HL-60/S4 treated with retinoic acid at 250 ng/mL for 4 days and 3 days (cell line): ENCODE data around the gene BTNL9.
"Not testable (repeated sequence)": the region's sequence is repeated elsewhere in the genome, so short reads cannot be mapped to it uniquely, and the experiment has no call there.

Source experiments
- in situ Hi-C: fragments of 300-500 bp; cut with MboI; formaldehyde crosslinking; loops from 2 replicates; pipeline ENCODE4 v1.7.0; 2022; ENCODE audit warnings: low sequenced_read_pairs

Gene BTNL9

DNA sequence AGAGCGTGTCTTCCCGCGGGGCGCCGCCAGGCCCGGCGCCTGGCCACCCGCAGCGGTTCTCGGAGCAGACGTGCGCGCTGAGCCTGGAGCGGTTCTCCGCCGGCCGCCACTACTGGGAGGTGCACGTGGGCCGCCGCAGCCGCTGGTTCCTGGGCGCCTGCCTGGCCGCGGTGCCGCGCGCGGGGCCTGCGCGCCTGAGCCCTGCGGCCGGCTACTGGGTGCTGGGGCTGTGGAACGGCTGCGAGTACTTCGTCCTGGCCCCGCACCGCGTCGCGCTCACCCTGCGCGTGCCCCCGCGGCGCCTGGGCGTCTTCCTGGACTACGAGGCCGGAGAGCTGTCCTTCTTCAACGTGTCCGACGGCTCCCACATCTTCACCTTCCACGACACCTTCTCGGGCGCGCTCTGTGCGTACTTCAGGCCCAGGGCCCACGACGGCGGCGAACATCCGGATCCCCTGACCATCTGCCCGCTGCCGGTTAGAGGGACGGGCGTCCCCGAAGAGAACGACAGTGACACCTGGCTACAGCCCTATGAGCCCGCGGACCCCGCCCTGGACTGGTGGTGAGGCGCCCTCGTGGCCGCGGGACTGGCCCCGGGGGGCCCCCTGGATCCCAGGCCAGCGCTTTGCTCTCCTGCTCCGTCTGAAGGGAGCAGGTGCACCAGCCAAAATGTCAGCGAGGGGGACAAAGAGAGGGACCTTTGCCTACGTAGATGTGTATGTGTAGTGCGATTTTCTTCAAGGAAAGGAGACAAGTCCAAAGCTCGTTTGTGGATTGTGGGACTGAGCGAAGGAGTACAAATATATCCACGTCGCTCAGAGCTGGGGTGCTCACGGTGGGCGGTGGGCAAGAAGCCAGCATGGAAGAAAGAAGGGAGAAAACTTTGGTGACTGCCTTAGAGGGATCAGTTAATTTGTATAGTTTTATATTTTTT is 19.5 kb downstream of the BTNL9 start:
- in situ Hi-C loops = no loop called here

DNA sequence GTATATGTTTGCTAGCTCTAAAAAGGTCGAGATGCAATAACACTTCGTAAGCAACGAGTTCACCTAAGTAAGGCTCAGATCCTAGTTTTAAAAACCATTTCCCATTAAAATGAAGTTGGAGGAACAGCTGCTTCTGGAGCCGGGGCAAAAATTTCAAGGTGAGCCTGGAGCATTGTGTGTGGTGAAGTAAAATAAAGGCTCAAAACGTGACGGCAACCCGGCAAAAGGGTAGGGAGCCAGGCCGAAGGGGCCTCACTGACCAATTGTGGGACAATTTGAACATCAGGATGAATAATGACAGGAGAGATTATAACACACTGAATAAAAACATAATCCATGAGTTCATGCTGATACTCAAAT is 20.1 kb downstream of the BTNL9 start:
- in situ Hi-C loops = no loop called here

- in situ Hi-C loops = no loop called here
Observed at GRCh38 chr5:181060924-181061323, 20.9 kb downstream of the BTNL9 start.

GRCh38 chr5:181061645-181062044 is 21.6 kb downstream of the BTNL9 start:
- in situ Hi-C loops = no loop called here

GRCh38 chr5:181062631-181063030 is 22.6 kb downstream of the BTNL9 start:
- in situ Hi-C loops = no loop called here

GRCh38 chr5:181063514-181063913 is 23.4 kb downstream of the BTNL9 start:
- in situ Hi-C loops = no loop called here

DNA sequence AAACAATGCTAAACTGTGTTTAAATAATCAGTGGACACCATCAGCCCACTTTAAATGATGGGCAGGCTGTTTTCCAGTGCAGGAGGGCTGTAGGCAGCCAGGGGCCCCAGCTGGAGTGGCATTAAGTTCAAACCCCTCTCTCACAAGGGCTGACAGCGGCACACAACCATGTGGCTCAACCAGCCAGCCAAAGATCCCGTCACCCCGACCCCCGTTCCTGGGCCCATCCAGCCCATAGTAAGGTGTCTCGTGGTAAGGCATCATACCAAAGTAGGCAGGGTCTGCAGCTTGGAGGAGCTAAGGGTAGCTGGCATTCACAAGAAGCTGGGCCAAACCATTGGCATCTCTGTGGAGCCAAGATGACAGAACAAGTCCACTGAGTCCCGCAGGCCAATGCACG is 24.9 kb downstream of the BTNL9 start:
- in situ Hi-C loops = no loop called here

GRCh38 chr5:181069767-181070491 is 29.9 kb downstream of the BTNL9 start:
- in situ Hi-C loops = no loop called here

- in situ Hi-C loops = no loop called here
Observed at GRCh38 chr5:181070523-181070922, 30.5 kb downstream of the BTNL9 start.

GRCh38 chr5:181071257-181071656 is 31.2 kb downstream of the BTNL9 start:
- in situ Hi-C loops = no loop called here

DNA sequence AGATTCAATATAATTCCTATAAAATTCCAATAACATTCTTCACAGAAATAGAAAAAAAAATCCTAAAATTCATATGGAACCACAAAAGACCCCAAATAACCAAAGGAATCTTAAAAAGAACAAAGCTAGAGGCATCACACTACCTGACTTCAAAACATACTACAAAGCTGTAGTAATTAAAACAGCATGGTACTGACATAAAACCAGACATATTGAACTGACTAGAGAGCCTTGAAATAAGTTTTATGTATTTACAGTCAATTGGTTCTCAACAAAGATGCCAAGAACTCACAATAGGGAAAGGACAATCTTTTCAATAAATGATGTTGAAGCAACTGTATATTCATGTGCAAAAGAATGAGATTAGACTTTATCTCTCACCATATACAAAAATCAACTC is 36.9 kb downstream of the BTNL9 start:
- in situ Hi-C loops = no loop called here

GRCh38 chr5:181081989-181082388 is 41.9 kb downstream of the BTNL9 start:
- in situ Hi-C loops = no loop called here

- in situ Hi-C loops = no loop called here
Observed at GRCh38 chr5:181084621-181085195, 44.6 kb downstream of the BTNL9 start.

DNA sequence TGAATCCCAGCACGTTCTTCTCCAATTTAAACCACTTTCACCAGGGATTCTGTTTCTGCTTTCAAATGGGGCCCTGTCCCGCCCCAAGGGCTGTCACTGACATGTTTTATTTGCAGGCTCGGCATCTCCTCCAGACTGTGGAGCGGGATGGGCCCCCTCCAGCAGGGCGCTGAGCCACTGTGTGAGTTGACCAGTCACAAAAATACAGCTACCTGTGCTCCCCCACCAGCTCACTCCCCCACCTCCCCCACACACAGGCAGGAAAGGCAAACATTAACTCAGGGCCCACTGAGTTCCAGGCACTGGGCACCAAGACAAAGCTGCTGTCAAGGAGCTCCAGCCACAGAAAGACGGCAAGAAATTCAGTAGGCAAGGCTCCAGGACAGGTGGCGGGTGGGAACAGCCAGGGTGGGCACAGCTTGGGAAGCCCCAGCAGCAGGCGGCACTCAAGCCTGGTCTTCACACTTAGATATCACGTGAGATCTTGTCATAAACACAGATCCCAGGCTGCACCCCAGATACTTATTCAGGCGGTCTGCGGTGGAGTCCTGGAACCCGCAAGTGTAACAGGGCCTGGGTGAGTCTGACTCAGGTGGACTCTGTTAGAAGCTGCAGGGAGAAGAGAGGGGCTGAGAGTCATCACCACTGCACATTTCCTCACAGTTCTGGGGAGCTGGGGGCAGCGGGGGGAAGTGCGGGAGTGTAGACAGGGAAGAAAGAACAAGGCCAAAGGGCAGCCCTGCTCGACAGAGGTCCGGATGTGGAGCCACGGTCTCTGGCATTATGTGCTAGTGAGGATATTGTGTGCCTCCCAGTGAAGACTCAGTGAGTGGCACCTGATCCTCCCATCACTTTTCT is 46.2 kb downstream of the BTNL9 start:
- in situ Hi-C loops = no loop called here

DNA sequence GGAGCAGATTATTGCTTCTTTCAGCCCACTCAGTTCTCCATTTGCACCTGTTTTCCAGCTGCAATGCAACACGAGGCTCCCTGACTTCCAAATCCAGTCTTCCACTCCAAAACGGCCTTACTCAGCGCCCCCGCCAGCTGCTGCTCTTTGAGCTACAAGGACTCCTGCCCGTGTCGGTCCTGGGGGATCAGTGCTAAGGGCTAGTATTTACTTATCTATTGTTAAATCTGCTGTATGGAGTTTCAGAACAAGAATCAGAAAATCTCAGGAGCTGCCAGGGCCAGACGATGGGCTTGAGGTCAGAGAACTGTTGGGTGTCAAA is 46.8 kb downstream of the BTNL9 start:
- in situ Hi-C loops = no loop called here

- in situ Hi-C loops = no loop called here
Observed at GRCh38 chr5:181087309-181087708, 47.2 kb downstream of the BTNL9 start.

GRCh38 chr5:181088289-181088688 is 48.2 kb downstream of the BTNL9 start:
- in situ Hi-C loops = no loop called here

GRCh38 chr5:181092428-181092827 is 52.4 kb downstream of the BTNL9 start:
- in situ Hi-C loops = no loop called here

- in situ Hi-C loops = not testable (repeated sequence)
Observed at GRCh38 chr5:181095162-181095561, 55.1 kb downstream of the BTNL9 start.

DNA sequence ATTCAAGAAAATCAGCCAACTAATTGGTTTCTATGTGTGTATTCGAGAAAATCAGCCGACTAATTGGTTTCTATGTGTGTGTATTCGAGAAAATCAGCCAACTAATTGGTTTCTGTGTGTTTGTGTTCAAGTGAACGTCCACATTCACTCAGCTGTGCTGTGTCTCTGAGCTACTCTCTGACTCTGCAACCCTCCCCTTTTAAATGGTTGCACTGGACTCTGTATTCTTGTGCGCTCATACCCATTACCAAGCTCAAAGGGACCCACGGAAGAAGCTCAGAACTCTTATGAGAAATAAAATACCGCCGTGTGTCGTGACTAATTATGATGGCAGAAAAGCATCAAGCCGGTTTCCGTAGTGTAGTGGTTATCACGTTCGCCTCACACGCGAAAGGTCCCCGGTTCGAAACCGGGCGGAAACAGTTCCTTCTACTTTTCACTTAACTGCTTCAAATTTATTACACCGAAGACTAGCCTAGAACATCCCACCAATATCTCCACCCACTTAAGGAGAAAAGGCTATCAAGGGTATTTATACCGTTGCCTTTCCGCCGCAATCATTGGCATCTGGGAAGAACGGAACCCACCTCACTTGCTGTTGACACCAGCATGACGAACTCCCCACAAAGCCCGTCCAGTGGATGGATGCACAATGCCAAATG is 56.8 kb downstream of the BTNL9 start:
- in situ Hi-C loops = not testable (repeated sequence)

GRCh38 chr5:181097383-181097753 is 57.3 kb downstream of the BTNL9 start:
- in situ Hi-C loops = not testable (repeated sequence)
